HG03280 (cell line): ENCODE results near the gene BPIFB2.
"Not testable (repeated sequence)": the region's sequence is repeated elsewhere in the genome, so short reads cannot be mapped to it uniquely, and the experiment has no call there.

Experiments used
- ATAC-seq: cut with Tn5 transposase; IDR thresholded peaks from one replicate; pipeline ENCODE4 v1.9.1; 2021; ENCODE audit warnings: mild to moderate bottlenecking, moderate library complexity; ENCODE audit not compliant: unreplicated experiment

The BPIFB2 gene, protein sequence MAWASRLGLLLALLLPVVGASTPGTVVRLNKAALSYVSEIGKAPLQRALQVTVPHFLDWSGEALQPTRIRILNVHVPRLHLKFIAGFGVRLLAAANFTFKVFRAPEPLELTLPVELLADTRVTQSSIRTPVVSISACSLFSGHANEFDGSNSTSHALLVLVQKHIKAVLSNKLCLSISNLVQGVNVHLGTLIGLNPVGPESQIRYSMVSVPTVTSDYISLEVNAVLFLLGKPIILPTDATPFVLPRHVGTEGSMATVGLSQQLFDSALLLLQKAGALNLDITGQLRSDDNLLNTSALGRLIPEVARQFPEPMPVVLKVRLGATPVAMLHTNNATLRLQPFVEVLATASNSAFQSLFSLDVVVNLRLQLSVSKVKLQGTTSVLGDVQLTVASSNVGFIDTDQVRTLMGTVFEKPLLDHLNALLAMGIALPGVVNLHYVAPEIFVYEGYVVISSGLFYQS

DNA sequence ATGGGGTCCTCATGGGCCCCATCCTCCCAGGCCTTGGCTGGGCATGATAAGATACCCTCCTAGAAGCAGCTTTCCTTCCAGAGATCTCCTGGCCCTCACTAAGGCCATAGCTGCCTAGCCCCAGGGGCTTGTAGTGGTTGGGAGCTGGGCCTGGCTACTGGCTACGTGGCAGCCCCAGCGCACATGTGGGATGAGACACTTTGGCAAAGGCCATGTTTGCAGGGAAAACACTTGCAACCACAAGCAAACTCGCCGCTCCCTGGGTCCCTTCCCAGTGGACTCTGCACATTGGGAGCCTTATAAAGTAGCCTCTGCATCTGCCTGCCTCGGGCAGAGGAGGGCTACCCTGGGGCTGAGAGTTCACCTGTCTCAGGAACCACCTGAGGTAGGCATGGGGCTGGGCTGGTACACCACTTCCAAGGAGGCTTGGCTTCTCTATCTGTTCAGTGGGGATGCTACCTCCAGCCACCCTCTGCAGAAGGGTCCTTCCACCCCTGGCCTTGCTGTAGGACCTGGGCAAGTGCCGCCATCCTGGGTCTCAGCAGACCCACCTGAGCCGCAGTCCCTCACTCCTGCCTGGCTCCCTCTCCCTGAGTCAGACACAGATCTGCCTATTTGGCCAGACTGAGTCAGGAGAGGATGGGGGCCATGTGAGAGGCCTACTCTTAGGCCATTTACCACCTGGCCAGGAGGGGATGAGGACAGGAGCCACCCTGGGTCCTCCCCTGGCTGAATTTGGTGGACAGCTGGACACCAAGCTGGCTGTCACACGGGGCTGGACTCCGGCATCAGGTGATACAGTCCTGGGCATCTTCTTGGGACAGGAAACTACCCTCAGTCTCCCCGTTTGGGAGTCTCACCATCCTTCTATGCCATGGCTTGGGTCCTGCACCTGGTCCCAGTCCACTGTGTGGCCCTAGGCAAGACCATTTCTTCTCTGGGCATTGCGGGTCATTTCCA, at the start of gene BPIFB2:
Gene BPIFB2, plus strand, starts transcription at position 329 of the 960 bp plus-strand sequence. CDS start 871 bp downstream, outside the sequence.
- ATAC-seq: no peak

DNA sequence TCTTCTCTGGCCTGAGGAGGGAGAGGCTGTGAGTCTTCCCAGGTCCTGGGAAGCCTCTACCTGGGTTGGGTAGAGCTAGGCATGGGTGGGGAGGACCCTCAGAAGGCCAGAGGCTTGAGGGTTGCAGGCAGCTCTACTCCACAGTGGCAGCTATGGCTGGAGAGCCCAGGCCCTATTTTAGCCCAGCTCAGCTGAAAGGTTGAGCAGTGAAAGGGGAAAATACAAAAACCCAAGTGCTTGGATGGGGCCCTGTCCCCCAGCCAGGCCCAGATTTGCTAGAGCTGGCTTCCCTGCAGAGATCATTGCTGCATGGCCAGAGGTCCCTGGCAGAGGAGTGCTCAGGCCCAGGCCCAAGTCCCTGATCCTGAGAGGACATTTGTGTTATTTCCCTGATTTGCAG, 48.9 kb upstream of the BPIFB2 start:
- ATAC-seq: no peak

DNA sequence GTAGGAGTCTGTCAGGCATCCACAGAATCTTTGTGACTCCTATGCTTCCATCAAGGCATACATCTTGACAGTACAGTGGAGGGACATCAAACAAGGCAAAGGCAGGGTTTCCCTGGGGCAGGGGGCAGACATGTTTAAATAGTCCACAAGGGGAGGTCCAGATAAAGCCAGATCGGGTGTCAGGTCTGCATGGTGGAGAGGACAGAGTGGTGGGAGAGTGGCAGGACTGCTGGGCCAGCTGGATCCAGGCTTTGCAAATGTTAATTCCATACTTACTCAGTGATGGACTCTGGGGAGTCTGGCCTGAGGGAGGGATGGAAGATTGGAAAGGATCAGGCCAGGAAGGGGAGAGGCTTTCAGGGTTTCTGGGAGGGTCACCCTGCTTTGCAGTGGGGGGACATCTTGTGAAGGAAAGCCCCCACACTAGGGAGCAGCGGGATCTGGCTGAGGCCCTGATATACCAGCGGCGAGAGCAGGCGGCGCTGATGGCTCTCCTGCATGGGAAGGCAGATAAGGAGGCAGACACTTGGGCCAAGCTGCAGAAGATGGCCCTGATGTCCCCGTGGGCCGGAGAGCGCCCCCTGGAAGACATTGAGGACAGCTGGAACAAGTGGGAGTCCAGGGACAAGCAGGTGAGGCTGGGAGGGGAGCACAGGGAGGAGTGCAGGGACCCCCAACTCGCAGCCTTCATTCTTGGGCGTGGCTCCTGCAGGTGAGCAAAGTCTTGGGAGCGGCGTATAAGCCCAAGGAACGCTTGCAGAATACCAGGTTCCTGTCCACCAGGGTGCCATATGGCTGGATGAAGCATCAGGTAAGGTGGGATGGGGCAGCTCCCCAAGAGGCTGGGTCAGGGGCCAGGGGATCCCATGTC, 47.9 kb upstream of the BPIFB2 start:
- no peak for ATAC-seq

DNA sequence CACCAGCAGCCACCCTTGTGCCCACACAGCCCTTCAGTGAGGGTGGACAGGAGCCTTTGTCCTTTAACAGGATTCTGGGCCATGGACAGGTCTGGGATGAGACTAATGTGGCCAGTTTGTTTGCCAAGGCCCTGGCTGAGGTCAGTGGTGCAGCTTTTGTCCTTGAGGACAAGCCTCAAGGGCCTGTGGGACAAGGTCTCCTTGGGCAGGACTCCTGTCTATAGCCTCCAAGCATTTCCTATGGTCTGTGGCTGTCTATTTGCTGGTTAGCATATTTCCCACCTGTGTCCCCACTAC, 47.3 kb upstream of the BPIFB2 start:
- no peak for ATAC-seq

DNA sequence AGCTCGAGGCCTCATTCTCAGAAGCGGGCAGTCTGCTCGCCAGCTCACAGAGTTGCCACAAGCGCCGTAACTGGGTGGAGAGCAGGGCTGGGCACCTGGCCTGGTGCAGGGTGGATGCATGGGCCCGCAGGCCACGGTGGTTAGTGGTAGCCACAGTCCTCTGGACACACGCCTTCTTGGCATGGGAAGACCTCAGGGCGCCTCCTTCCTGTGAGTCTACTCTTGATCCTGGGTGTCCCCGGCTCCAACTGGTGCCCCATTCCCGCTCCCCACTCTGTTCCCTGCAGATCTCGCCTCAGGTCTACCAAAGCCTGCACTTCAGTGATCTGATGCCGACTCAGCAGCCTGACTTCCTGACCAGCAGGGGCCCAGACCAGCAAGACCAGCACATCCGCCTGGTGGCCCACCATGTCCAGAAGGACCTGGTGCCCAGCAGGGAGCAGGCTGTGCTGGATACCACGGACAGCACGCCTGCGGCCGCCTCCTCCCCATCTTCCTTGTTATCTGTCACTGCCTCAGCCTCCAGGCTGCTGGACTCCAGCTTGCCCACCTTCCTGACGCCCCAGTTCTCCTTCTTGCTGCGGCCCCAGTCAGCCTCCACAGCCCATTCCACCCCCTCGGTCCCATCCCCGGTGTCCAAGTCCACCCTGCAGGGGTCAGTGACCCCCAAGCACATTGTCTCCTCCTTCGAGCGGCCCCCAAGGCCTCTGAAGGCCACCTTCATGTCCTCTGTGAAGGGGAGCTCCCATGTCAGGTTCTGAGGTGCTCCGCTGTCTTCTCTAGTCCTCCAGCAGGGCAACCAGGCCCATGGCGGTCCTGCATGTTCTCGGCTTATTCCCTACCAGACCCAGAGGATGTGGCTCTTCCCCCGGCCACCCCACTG, 46.4 kb upstream of the BPIFB2 start:
- ATAC-seq: no peak

DNA sequence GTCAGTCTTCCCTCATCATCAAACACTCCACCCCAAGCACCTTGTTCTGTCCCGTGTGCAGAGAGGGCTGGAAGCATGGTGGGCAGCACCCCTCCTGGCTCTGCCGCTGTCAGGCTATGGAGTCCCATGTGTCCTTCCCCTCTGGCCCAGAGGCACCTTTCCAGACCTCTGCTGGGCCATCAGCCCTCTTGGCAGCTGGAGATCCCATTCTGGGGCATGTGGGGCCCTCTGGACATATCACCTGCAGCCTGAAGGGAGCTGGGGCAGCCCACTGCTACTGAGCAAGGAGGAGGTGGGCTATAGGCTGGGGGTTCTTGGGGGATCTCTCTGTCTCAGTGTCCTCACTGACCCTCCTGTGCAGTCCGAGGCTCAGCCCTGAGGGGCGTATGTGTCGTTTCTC, 45.5 kb upstream of the BPIFB2 start:
- ATAC-seq: no peak

DNA sequence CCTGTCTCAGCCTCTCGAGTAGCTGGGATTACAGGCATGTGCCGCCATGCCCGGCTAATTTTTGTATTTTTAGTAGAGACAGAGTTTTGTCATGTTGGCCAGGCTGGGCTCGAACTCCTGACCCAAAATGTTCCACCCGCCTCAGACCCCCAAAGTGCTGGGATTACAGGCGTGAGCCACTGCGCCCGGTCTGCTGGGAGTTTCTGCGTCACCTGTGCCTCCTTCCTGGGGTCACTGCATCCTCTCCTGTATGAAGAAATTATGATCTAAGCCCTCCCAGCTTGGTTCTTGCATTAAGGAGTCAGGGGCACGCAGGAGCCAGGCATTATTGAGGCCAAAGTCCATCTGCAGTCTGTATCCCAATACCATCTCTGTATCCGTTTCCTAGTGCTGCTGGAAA, 44.9 kb upstream of the BPIFB2 start:
- not testable (repeated sequence) for ATAC-seq

DNA sequence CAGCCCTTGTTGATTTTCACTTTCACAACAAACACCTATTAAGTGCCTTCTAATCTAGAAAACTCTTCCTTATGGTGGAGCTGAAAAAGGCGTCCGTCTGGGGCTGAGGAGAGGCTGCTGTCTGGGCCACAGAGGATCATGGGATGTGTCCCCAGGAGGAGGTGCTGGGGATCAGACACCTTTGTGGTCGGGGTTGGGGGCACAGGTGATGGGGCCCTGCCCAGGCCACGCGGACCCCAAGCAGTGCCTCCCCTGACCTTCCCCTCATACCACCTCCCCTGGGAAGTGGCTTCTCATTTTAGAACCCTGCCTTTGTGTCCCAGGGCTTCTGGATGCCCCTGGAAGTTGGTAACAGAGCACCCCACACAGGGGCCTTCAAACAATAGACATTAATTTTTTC, 44.3 kb upstream of the BPIFB2 start:
- no peak for ATAC-seq

DNA sequence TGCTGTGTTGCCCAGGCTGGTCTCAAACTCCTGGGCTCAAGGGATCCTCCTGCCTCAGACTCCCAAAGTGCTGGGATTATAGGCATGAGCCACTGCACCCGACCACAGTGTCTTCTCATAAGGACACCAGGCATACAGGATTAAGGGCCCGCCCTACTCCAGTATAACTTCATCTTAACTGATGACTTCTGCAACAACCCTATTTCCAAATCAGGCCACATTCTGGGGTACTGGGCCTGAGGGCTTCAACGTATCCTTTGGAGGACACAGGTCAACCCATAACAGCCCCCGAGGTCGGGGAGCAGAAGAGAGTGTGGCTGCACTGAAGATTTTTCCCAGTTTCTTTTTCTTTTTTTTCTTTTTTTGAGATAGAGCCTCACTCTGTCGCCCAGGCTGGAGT, 42.9 kb upstream of the BPIFB2 start:
- ATAC-seq: no peak

DNA sequence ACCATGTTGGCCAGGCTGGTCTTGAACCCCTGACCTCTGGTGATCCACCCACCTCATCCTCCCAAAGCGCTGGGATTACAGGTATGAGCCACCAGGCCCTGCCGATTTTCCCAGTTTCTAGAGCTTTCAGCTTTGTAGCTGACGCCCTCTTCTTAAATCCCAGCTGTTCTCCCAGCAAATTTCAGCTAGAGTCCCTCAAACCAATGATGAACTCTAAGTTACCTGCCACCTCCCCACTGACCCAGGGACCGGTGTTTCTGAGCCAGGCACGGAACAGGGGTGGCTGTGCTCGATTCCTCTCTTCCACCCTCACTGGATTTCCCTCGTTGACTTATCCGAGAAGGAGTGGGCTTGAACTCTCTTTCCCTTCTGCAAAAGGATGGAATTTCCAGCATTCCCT, 42.4 kb upstream of the BPIFB2 start:
- no peak for ATAC-seq

DNA sequence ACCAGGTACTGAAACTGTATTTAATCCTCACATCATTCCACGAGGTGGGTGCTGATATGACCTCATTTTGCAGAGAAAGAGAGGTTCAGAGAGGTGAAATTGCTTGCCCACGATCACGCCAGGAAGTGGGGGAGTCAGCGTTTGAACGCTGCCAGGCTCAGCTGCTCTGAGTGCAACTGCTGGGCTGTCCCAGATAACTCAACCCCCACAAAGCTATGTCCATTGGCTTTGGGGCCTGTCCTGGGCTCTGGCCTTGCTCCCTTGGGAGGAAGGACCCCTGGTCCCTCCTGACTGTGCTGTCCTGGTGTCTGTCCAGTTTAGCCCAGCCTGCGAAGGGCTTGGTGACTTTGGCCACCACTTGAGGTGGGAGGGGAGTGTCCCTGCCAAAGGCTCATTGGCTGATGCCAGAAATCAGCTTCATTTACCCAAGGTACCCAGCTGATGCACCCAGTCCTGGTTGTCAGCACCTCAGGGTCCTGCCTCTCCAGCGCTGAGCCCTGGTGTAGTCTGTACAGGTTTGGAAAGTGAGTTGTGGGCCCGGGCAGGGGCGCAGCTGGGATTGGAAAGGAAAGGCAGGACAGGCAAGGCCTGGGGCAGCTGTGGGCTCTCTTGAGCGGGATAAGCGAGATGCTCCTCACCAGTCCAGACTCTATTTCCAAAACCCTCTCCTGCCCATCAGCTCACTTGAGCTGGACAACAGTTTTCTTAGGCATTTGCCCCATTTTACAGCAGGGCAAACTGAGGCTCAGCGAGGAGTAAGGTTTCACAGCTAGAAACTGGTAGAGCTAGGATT, 41.7 kb upstream of the BPIFB2 start:
- no peak for ATAC-seq

DNA sequence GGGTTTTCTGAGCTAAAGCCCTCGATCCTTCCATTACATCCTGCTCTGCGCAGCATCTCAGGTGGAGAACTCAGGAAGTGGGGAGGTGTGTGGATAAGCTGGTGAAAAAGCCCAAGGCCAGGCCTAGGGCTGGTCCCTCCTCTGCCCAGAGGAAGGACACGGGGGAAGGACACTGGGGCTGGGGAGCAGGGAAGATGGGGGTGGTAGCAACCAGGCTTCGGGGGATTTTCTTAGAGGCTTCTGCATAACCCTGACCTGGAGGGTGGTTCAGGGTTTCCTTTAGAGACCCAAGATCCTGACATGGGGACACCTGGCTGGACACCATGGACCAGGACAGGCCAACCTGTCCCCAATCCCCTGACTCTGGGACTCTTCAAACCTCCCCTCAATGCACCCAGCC, 41.1 kb upstream of the BPIFB2 start:
- ATAC-seq: no peak

DNA sequence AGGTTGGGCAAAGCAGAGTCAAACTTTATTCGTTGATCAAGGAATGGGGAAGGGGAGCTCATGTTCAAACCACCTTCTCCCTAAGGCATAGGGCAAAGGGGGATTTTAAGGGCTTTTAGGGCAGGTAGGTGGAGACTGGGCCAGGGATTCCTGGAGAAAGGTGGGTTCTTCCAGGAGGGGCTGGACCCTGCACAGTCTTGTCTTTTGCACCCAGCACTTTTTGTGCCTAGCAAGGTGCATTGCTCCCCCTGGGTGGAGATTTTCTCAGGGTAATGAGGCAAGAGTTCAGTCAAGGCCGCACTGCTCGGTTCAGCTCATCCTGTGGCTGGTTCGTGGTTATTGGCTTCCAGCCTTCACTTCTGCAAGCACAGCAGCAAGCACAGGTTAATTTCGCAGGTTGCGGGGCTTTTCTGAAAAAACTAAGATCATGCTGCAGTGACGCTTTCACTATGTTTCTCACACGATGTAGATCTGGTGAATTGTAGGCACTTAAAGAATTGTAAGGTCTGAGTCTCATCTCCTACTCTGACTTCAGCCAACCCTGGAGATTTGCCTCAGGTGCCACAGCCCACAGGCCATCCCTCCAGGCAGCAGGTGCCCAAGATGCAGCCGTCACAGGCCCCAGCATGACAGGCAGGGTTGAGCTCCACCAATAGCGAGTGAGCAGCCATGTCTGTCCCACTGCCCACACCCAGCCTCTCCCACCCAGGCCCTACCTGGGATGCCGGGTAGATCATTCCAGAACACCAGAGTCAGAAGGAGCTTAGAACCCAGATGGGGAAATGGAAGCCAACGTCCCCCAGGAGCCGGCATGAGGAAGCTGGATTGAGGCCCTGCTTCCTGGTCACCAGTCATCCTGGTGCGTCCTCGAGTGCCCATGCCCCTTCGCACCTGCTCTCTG, 40.4 kb upstream of the BPIFB2 start:
- ATAC-seq: no peak

DNA sequence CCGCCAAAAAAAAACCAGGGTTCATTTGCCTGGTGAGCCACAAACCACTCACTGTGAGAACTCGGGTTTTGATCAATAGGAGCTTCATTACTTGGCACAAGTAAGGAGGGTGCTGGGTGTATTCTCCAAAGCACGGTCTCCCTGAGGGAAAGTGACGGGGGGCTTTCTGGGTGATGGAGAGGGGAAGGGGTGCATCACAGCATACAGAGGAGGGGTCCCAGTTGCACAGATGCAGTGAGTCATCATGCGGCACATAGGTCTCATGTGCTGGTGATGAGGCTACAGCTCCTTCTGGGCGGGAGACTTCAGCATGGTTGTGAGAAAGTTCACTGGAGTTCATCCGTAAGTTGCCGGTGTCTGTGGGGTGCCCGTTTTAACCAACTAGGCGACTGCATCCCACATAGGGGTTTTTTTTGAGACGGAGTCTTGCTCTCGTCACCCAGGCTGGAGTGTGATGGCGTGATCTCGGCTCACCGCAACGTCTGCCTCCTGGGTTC, 39.5 kb upstream of the BPIFB2 start:
- no peak for ATAC-seq

DNA sequence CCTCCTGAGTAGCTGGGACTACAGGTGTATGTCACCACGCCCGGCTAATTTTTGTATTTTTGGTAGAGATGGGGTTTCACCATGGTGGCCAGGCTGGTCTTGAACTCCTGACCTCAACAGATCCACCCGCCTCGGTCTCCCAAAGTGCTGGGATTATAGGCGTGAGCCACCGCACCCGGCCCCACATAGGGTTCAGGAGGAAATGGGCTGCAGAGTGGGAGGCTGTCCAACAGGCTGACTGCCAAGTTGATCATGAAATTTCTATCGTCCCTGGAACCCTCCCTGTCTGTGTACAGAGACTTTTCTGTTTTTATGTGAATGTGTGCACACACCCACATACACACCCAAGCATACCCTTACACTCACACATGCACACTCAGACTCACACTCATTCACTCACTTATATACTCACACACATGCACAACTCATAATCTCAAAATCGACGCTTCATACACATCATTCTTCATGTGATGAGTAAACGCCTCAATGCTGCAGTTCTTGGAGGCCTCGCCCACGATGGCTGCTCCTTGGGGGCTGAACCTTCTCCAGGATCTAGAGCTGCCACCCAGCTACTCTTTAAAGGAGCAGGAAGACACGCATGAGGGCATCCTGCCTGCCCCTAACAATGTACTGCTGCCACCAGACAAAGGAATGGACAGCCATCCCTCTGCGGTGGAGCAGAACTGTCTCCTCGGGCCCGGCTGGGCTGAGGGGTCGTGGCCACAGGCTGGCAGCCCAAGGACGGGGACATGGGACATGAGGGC, 38.8 kb upstream of the BPIFB2 start:
- no peak for ATAC-seq

DNA sequence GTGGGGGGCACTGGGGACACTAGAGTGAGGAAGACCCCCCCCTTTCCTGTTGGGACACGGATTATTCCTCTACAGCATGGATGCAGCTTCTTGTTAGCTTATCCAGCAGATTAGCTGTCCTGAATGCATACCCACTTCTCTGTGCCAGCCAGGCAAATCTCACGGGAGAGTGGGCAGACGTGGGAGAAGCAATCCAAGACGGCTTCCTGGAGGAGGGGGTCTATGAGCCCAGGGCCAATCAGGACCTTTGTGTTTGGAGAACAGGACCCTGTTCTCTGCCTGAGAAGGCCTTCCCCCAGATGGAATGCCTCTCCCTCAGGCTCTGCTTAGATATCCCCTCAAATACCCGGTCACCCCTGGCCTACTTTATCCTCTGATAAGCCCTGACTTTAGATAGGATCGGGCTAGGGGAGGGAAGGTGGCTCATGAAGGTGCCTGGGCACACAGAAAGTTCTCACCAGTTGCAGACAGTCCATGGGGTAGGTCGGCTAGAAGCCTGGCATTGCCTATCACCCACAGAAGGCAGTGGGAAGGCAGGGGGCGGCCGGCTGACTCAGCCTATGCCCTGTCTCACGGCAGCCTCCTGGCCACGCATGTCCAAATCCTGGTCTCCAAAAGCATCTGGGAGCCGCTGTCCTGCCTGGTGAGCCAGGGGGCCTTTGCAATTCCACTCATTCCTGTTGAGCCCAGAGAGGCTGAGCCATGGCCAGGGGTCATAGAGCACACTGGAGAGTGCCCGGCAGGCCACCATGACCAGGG, 38.0 kb upstream of the BPIFB2 start:
- no peak for ATAC-seq
